H1 (cell line): ENCODE data around the gene RNF20. TPM values are rescaled to one million over a fixed set of nuclear protein-coding genes. Genes with fewer than 3 reads are reported as not detected.

ENCODE experiments used
- CTCF ChIA-PET: fragments of 300-600 bp; sonication (Branson Sonifier 250); formaldehyde crosslinking; loops from one replicate; lab custom pipeline; 2021; ENCODE audit not compliant: partially characterized antibody; lab: Charles Lee
- POLR2A ChIA-PET: fragments of 300-600 bp; sonication (Branson Sonifier 250); formaldehyde crosslinking; loops from one replicate; lab custom pipeline; 2021; ENCODE audit warnings: inconsistent platforms; ENCODE audit not compliant: partially characterized antibody; lab: Charles Lee
- DNase-seq, 2 experiments: peaks; one replicate each; pipeline versions ENCODE4 v3.0.0 to v3.0.0-alpha.2; 2010 to 2022; ENCODE audit warnings: low spot score in 2 of 2, low read depth in 1 of 2, mixed read lengths in 1 of 2
- FAIRE-seq: peaks from 2 replicates; lab custom pipeline; 2011; peaks lifted over from hg19 to GRCh38; lab: Jason Lieb, UNC
- H2AFZ ChIP-seq: 2 replicates; pipeline ENCODE4 v1.8.1; 2012; ENCODE audit warnings: low read length, inconsistent platforms
- H2AK5ac ChIP-seq: 2 replicates; pipeline ENCODE4 v1.6.1; 2013; ENCODE audit warnings: low read depth, low read length
- H2BK120ac ChIP-seq: replicated peaks from 2 replicates; pipeline ENCODE3; 2013; ENCODE audit warnings: low read depth, low read length, inconsistent platforms
- H2BK12ac ChIP-seq: 2 replicates; pipeline ENCODE4 v1.6.1; 2013; ENCODE audit warnings: low read depth, low read length
- H2BK15ac ChIP-seq: 2 replicates; pipeline ENCODE4 v1.6.1; 2013; ENCODE audit warnings: low read length
- H2BK20ac ChIP-seq: 2 replicates; pipeline ENCODE4 v1.6.1; 2013; ENCODE audit warnings: low read length
- H2BK5ac ChIP-seq: 2 replicates; pipeline ENCODE4 v1.6.1; 2013; ENCODE audit warnings: low read depth, low read length
- H3K14ac ChIP-seq: 2 replicates; pipeline ENCODE4 v1.6.1; 2013; ENCODE audit warnings: inconsistent platforms; ENCODE audit not compliant: insufficient read length
- H3K18ac ChIP-seq: 2 replicates; pipeline ENCODE4 v1.6.1; 2013; ENCODE audit warnings: low read length; ENCODE audit errors: extremely low read depth
- H3K23ac ChIP-seq: 2 replicates; pipeline ENCODE4 v1.6.1; 2013; ENCODE audit warnings: inconsistent platforms; ENCODE audit not compliant: insufficient read length
- H3K23me2 ChIP-seq: 2 replicates; pipeline ENCODE4 v1.6.1; 2013; ENCODE audit warnings: low read depth, low read length
- H3K27ac ChIP-seq: 2 replicates; pipeline ENCODE4 v1.6.1; 2011; ENCODE audit warnings: low read depth, low read length, inconsistent platforms
- H3K27me3 ChIP-seq, 4 experiments: replicated peaks in 1 of 4; 1 replicate in 1 of 4; 2 replicates in 3 of 4; pipeline versions ENCODE4 v1.6.1 to v1.8.1; 2011 to 2013; ENCODE audit warnings: low read length in 3 of 4, mild to moderate bottlenecking in 3 of 4, inconsistent platforms in 2 of 4, mixed read lengths in 2 of 4, moderate library complexity in 1 of 4; ENCODE audit not compliant: control insufficient read depth in 3 of 4, insufficient read depth in 3 of 4; ENCODE audit errors: extremely low read depth in 1 of 4
- H3K36me3 ChIP-seq, 4 experiments: 2 replicates each; pipeline versions ENCODE4 v1.6.1 to v1.8.1; 2011 to 2013; ENCODE audit warnings: mild to moderate bottlenecking in 4 of 4, low read length in 3 of 4, moderate library complexity in 2 of 4, control low read depth in 1 of 4, inconsistent platforms in 1 of 4; ENCODE audit not compliant: insufficient read depth in 4 of 4, control insufficient read depth in 2 of 4
- H3K4ac ChIP-seq: replicated peaks from 2 replicates; pipeline ENCODE3; 2013; ENCODE audit warnings: low read length, low read depth, mixed read lengths, inconsistent platforms; ENCODE audit not compliant: insufficient read length
- H3K4me1 ChIP-seq, 4 experiments: replicated peaks in 1 of 4; 1 replicate in 1 of 4; 2 replicates in 3 of 4; pipeline versions ENCODE4 v1.6.1 to v1.8.1; 2011 to 2013; ENCODE audit warnings: low read length in 3 of 4, inconsistent platforms in 2 of 4, mixed read lengths in 1 of 4; ENCODE audit not compliant: insufficient read depth in 4 of 4, control insufficient read depth in 3 of 4
- H3K4me2 ChIP-seq, 2 experiments: 2 replicates each; pipeline versions ENCODE4 v1.6.1 to v1.8.1; 2011 to 2013; ENCODE audit warnings: low read depth in 2 of 2, low read length in 2 of 2, control low read depth in 1 of 2, inconsistent platforms in 1 of 2, mild to moderate bottlenecking in 1 of 2; ENCODE audit not compliant: insufficient read depth in 1 of 2
- H3K4me3 ChIP-seq, 4 experiments: fragments of 200-600, 300-600 bp in 1 of 4; sonication (generic), shearing (Covaris generic), sonication (Bioruptor Twin) in 1 of 4; 2 replicates each; pipeline versions ENCODE4 v1.5.1 to v1.8.1; 2011 to 2016; ENCODE audit warnings: low read length in 4 of 4, low read depth in 3 of 4, control low read depth in 2 of 4, inconsistent platforms in 2 of 4, mild to moderate bottlenecking in 2 of 4, mixed read lengths in 1 of 4, moderate library complexity in 1 of 4; ENCODE audit not compliant: insufficient read depth in 2 of 4; ENCODE audit errors: extremely low read depth in 1 of 4
- H3K56ac ChIP-seq: replicated peaks from 2 replicates; pipeline ENCODE3; 2013; ENCODE audit warnings: low read depth, mild to moderate bottlenecking, mixed read lengths, low read length, inconsistent platforms; ENCODE audit not compliant: insufficient read length
- H3K79me1 ChIP-seq: 2 replicates; pipeline ENCODE4 v1.6.1; 2013; ENCODE audit warnings: low read depth, low read length, control low read depth
- H3K79me2 ChIP-seq, 2 experiments: 2 replicates each; pipeline versions ENCODE4 v1.6.1 to v1.8.1; 2012 to 2013; ENCODE audit warnings: low read length in 2 of 2, mild to moderate bottlenecking in 2 of 2, inconsistent platforms in 1 of 2; ENCODE audit not compliant: insufficient read depth in 2 of 2, control insufficient read depth in 1 of 2
- H3K9ac ChIP-seq, 4 experiments: replicated peaks in 1 of 4; 1 replicate in 1 of 4; 2 replicates in 3 of 4; pipeline versions ENCODE4 v1.6.1 to v1.8.1; 2011 to 2013; ENCODE audit warnings: low read depth in 3 of 4, low read length in 3 of 4, control low read depth in 2 of 4, mild to moderate bottlenecking in 2 of 4, moderate library complexity in 2 of 4, inconsistent platforms in 1 of 4; ENCODE audit errors: extremely low read depth in 1 of 4
- H3K9me3 ChIP-seq, 2 experiments: 2 replicates each; pipeline versions ENCODE4 v1.6.1 to v1.8.1; 2012 to 2013; ENCODE audit warnings: mild to moderate bottlenecking in 2 of 2, moderate library complexity in 2 of 2, control low read depth in 1 of 2, inconsistent platforms in 1 of 2, low read depth in 1 of 2, low read length in 1 of 2, mixed read lengths in 1 of 2; ENCODE audit not compliant: insufficient read depth in 2 of 2
- H4K20me1 ChIP-seq, 2 experiments: replicated peaks in 1 of 2; 2 replicates each; pipeline versions ENCODE3 to v1.8.1; 2011 to 2013; ENCODE audit warnings: inconsistent platforms in 2 of 2, low read length in 2 of 2, mild to moderate bottlenecking in 1 of 2; ENCODE audit not compliant: insufficient read depth in 2 of 2, control insufficient read depth in 1 of 2
- H4K5ac ChIP-seq: 2 replicates; pipeline ENCODE4 v1.6.1; 2013; ENCODE audit warnings: low read length, low read depth, mixed read lengths, inconsistent platforms; ENCODE audit not compliant: insufficient read length
- H4K8ac ChIP-seq: 2 replicates; pipeline ENCODE4 v1.8.0; 2013; ENCODE audit warnings: mild to moderate bottlenecking, moderate library complexity, low read length, inconsistent platforms; ENCODE audit not compliant: insufficient read depth; ENCODE audit errors: extremely low read depth
- H4K91ac ChIP-seq: replicated peaks from 2 replicates; pipeline ENCODE3; 2013; ENCODE audit warnings: low read length, mixed read lengths, inconsistent platforms; ENCODE audit not compliant: insufficient read length
- BACH1 ChIP-seq: IDR thresholded peaks from 2 replicates; pipeline ENCODE4 v1.6.1; 2012; ENCODE audit warnings: low read length, improper control_type of control experiment
- CHD2 ChIP-seq: IDR thresholded peaks from 2 replicates; pipeline ENCODE4 v1.6.1; 2012; ENCODE audit warnings: low read length, improper control_type of control experiment
- HDAC2 ChIP-seq, 2 experiments: fragments of 300-600 bp in 1 of 2; sonication (generic) in 1 of 2; IDR thresholded peaks; 2 replicates each; pipeline ENCODE4 v1.6.1; 2011 to 2012; ENCODE audit warnings: low read depth in 2 of 2, low read length in 2 of 2, mild to moderate bottlenecking in 2 of 2, moderate library complexity in 2 of 2, borderline replicate concordance in 1 of 2, inconsistent platforms in 1 of 2
- KDM1A ChIP-seq: fragments of 200-600, 300-600 bp; sonication (generic); IDR thresholded peaks from 2 replicates; pipeline ENCODE4 v1.7.1; 2016; ENCODE audit warnings: mild to moderate bottlenecking, low read length, borderline replicate concordance
- SIX5 ChIP-seq: IDR thresholded peaks from 2 replicates; pipeline ENCODE4 v1.6.1; 2011; ENCODE audit warnings: mild to moderate bottlenecking, low read depth, low read length
- SP1 ChIP-seq: IDR thresholded peaks from 2 replicates; pipeline ENCODE4 v1.6.1; 2011; ENCODE audit warnings: low read depth, low read length
- SP2 ChIP-seq: IDR thresholded peaks from 2 replicates; pipeline ENCODE4 v1.6.1; 2012; ENCODE audit warnings: mild to moderate bottlenecking, low read length, inconsistent platforms
- TAF7 ChIP-seq: optimal IDR thresholded peaks from 2 replicates; pipeline ENCODE3; 2011; ENCODE audit warnings: low read depth, mild to moderate bottlenecking, inconsistent platforms, low read length, moderate library complexity, borderline replicate concordance
- TCF12 ChIP-seq: IDR thresholded peaks from 2 replicates; pipeline ENCODE4 v1.6.1; 2011; ENCODE audit warnings: low read depth, mild to moderate bottlenecking, low read length
- polyA plus RNA-seq, 7 experiments: library from polyadenylated mRNA; depleted of rRNA in 3 of 7; stranded (reverse) in 5 of 7; unstranded in 2 of 7; fragments of >200 nt in 5 of 7; fragments of 200-250 nt in 2 of 7; gene quantifications; 1 replicate in 5 of 7; 2 replicates in 1 of 7; 4 replicates in 1 of 7; pipeline versions ENCODE4 v1.2.1 to v1.2.3, GENCODE V29; 2011 to 2013; ENCODE audit warnings: missing spikeins in 2 of 7, mixed read lengths in 2 of 7
- total RNA-seq: library from RNA; stranded (reverse); fragmentation: NEBNext Ultra II Directional; extraction: Animal tissue kit (Norgen Biotek cat#: 25700); gene quantifications from 2 replicates; pipeline ENCODE4 v1.2.1, GENCODE V29; 2021
- TF ChIP-seq, protein P1 (sequence below), 3 experiments: IDR thresholded peaks; 1 replicate in 2 of 3; 2 replicates in 1 of 3; pipeline versions ENCODE4 v1.5.1 to v1.6.1; 2011; ENCODE audit warnings: low read length in 3 of 3, mild to moderate bottlenecking in 3 of 3, inconsistent platforms in 2 of 3, low read depth in 1 of 3, moderate library complexity in 1 of 3; ENCODE audit not compliant: insufficient read depth in 1 of 3; ENCODE audit errors: control extremely low read depth in 1 of 3
- TF ChIP-seq, protein P2 (sequence below): IDR thresholded peaks from 2 replicates; pipeline ENCODE4 v1.6.1; 2012; ENCODE audit warnings: inconsistent platforms

RNF20 gene
- total and polyA plus RNA-seq, 2 of the 8 experiments (the other 6 are each of a cell fraction or from before 2014, with no cell fraction given): 9.4 to 65.2 TPM

DNA sequence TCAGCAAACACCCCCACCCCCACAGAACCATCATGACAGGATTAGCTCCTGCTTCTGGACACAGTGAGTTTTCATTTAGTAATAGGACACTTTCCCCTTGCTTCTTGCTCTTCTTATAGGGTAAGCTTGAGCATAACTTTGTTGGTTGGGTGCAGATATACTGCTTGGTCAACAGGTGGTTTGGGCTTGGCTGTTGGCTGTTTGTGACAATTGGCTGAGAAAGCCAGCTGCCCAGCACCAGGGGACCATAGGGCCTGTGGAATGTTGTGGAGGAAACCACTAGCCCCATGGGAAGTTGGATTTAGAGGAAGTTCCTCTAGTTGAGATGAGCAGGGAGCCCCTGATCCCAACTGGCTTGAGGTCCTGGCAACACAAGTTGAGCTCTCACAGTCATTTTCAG is 30.6 kb downstream of the RNF20 start:
- Histone ChIP-seq H2AFZ (no peak overlapping the region), H3K79me1 (no peaks in the 10 kb centered on the region), H3K27me3 (no peaks in the 10 kb centered on the region), H4K5ac (no peak overlapping the region), H3K14ac (no peak overlapping the region), H3K23ac (no peak overlapping the region), H2BK120ac (no peak overlapping the region), H4K8ac (no peak overlapping the region), H3K4ac (no peak overlapping the region), H3K18ac (no peak overlapping the region), H3K36me3 (peaks cover 4 to 47% (median 31%) of the 10 kb centered on the region in 4 experiments; a peak in 7 of 8 replicates), H3K79me2 (0 out of 4 replicates have a peak, but pooled peaks cover 0 to 1% of the 10 kb centered on the region in 2 experiments), H4K20me1 (peaks cover 0 to 4% of the 10 kb centered on the region in 2 experiments), H3K4me2 (no peak overlapping the region), H2BK5ac (no peak overlapping the region), H2BK12ac (no peak overlapping the region), H3K27ac (no peak overlapping the region), H3K23me2 (no peaks in the 10 kb centered on the region), H2AK5ac (no peak overlapping the region), H3K9ac (no peak overlapping the region), H3K4me1 (no peaks in the 10 kb centered on the region), H4K91ac (no peak overlapping the region), H3K56ac (no peak overlapping the region), H2BK20ac (no peak overlapping the region), H2BK15ac (no peak overlapping the region), H3K4me3 (no peak overlapping the region), H3K9me3 (no peaks in the 10 kb centered on the region)
- CTCF ChIA-PET: interaction anchor here (0.9 to 3.0 kb wide), 9 partner anchors 7 to 115 kb away, joined by 3 to 13 read pairs (median 4); no protein-coding TSS in a partner anchor
- DNase-seq: no peak
- no peak for FAIRE-seq
- POLR2A ChIA-PET: interaction anchor here (0.7 to 1.0 kb wide), 2 partner anchors 9 to 1588 kb away, joined by 3 read pairs; no protein-coding TSS in a partner anchor
- TF ChIP-seq CHD2: no peak
- TF ChIP-seq, protein P1, sequence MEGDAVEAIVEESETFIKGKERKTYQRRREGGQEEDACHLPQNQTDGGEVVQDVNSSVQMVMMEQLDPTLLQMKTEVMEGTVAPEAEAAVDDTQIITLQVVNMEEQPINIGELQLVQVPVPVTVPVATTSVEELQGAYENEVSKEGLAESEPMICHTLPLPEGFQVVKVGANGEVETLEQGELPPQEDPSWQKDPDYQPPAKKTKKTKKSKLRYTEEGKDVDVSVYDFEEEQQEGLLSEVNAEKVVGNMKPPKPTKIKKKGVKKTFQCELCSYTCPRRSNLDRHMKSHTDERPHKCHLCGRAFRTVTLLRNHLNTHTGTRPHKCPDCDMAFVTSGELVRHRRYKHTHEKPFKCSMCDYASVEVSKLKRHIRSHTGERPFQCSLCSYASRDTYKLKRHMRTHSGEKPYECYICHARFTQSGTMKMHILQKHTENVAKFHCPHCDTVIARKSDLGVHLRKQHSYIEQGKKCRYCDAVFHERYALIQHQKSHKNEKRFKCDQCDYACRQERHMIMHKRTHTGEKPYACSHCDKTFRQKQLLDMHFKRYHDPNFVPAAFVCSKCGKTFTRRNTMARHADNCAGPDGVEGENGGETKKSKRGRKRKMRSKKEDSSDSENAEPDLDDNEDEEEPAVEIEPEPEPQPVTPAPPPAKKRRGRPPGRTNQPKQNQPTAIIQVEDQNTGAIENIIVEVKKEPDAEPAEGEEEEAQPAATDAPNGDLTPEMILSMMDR (IDR thresholded peaks at IDR 0.05; ENCODE audit: control extremely low read depth in 1 of 3, insufficient read depth in 1 of 3, low read depth in 1 of 3, low read length in 3 of 3): no peak
- no peak for TF ChIP-seq SP2
- TF ChIP-seq, protein P2, sequence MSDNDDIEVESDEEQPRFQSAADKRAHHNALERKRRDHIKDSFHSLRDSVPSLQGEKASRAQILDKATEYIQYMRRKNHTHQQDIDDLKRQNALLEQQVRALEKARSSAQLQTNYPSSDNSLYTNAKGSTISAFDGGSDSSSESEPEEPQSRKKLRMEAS: no peak
- no peak for TF ChIP-seq TCF12
- TF ChIP-seq SP1: no peak
- TF ChIP-seq SIX5: no peak
- TF ChIP-seq BACH1: no peak
- no peak for TF ChIP-seq HDAC2 (IDR thresholded peaks at IDR 0.05; ENCODE audit: borderline replicate concordance in 1 of 2, low read depth in 2 of 2, low read length in 2 of 2)
- no peak for TF ChIP-seq TAF7
- no peak for TF ChIP-seq KDM1A
